ENCODE results near the gene UBFD1.
A peak's percentile ranks its signal among the peaks of the same experiment; 100 is the strongest.
"Not testable (repeated sequence)": the region's sequence is repeated elsewhere in the genome, so short reads cannot be mapped to it uniquely, and the experiment has no call there.

Gene UBFD1

DNA sequence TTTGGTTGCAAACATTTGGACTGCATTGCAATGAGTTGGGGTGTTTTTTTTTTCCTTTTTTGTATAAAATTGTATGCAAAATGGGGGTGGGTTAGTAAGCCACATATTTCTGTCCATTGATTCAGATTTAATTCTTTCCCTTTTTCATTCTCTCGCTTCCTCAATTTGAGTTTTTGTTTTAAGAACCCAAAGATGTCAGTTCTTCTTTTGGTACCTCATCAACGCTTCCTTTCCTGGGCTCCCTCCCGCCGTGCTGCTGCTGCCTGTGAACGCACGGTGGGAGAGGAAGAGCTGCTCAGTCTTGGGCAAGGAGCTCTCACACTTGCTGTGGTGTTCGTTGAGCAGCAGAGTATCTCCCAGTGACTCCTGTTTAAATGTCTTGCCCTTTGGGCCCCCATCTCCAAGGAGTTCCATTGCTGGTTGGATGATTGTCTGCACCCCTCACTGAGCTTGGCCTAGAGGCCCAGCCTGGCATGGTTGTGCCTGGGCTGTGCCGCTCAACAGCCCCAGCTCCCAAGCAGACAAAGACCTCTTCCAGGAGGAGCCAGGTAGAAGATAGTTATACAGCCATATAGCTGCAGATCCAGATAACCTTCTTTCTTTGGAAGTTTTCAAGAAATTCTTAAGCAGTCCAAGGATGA is 13.6 kb downstream of the UBFD1 start:
- DNase-seq: no peak

DNA sequence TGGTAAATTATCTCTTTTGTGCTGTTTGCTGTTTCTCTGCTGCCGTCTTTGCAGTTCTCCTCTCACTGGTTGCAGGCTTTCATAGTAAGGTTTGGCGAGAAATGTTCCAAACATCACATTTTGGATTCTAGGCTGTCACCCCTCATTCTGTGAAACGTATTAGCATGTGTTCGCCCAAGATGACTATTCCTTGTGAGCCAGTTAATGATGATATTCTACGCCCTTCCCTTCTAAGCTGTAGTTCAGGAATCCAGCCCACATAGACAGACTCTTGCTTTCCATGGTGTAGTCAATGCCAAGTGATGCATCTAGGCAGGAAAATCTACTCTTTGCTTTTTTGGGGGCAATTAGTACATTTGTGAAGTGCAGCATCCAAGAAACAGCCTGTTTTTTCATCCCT is 14.4 kb downstream of the UBFD1 start:
- no peak for DNase-seq

DNA sequence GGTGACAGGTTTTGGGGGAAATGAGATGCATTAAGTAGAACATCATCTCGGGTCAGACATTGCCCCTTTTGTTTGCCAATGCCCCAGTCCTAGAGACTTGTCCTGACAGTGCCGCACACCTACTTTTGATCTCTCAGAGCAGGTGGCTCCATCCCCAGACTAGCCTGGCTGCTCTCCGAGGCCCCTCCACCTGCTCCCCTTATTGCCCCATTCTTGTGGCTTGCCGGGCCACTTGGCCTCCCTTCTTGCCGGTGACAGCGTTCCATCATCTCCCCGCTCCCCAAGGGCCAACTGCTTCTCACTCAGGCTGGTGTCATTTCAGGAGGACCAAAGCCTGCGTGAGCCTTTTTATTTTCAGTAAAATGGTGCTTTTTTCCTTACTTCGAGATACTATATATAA is 14.9 kb downstream of the UBFD1 start:
- no peak for DNase-seq

DNA sequence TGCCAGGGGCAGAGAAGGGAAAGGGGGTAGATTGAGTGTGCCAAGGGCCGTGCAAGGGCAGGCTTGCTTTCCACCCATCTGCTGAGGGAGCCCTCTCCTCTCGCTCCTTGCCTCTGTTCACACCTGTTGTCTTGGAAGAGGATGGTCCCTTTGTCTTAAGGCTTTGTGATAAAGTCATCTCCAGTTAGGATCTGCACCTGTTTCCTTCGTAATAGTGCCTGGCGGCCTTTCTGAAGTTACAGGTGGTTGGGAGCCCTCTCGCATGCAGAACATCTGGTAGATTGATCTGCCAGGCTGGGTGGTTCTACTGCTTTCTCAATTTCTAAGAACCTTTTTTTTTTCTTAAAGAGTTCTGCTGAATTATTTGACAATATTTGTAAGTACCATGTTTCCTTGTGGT is 16.3 kb downstream of the UBFD1 start:
- DNase-seq: no peak

DNA sequence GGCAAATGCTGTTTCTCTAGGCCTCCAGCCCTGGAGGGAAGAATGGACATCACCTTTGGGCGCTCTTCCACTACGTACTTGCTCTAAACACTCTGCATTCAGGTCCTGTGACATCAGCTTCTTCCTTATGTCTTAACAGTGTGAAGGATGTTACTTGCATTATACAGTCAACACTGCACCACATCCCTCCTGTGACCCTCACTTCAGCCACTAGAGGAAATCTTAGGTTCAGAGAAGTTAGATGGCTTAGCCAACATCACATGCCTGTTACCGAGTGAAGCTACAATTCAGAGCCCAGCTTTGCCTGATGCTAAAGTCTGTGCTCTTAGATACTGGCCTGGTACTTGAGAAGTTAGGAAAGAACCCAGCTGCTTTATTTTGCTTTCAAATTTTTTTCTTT is 18.3 kb downstream of the UBFD1 start:
- no peak for DNase-seq

DNA sequence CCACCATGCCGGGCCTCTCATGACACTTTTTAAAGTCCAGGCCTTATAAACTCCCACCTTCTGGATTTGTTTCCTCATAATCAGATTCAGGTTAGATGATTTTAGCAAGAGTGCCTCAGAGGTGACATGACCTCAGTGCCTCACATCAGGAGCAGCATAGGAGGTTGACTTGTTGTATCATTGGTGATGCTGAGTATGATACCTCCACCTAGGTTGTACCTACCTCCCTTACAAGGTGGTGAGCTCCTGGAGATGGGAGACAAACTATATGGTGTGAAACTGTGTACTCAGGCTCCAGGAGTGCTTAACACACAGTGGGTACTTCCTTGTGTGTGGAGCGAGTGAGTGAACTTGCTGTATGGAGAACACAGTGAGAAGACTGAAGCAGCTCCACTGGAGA is 20.0 kb downstream of the UBFD1 start:
- DNase-seq: no peak

DNA sequence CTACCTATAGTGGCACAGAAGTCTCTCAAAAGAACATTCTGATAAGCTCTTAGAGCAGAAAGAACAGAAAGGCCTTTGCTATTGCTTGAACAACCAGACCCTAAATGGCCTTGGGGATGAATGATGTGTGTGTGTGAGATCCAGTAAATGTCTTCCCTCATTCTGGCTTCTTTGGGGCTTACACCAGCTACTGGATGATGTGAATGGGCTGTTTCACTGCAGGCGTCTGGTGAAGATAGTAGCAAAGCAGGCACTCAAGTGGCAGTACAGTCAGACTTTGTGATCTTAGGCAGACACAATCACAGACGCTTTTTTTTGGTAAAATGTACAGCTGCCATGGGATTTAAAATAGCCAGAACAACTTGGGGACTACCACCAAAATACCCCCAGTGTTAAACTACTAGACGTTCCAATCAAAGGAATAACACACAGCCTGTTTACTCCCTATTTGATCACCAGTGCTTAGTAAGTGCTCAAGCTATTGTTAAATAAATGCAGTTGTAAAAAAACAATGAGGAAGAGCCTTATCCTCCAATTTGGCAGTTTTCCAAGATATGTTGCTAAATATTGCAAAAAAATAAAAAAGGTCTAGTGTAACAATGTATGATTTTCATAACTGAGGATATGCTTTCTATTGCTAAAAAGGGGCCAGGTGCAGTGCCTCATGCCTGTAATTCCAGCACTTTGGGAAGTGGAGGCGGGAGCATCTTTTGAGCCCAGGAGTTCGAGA is 20.7 kb downstream of the UBFD1 start:
- no peak for DNase-seq

DNA sequence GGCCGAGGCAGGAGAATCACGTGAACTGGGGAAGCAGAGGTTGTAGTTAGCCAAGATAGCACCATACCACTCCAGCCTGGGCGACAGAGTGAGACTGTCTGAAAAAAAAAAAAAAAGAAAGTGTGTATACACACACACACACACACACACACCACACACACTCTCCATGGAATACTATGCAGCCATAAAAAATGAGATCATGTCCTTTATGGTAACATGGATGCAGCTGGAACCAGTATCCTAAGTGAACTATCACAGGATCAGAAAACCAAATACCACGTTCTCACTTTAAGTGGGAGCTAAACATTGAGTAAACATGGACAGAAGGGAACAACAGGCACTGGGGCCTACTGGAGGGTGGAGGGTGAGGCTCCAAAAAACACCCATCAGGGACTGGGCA is 21.8 kb downstream of the UBFD1 start:
- no peak for DNase-seq

DNA sequence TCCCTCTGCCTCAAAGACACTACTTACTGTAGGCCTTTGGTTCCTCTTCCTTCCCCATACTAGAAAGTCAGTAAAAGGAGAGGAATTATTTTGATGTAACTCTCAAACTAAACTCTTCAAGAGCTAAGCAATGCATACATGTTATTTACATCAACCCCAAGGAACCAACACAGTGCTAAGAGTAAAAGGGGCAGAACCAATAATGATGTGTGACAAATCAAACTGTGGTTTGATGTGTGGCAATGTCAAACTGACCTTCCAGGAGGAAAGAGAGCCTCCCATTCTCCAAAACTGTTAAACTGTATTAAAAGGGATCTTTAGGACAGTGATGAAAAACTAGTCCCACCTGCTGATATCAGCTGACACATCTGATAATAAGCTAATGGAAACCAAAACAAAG is 22.9 kb downstream of the UBFD1 start:
- DNase-seq: no peak

DNA sequence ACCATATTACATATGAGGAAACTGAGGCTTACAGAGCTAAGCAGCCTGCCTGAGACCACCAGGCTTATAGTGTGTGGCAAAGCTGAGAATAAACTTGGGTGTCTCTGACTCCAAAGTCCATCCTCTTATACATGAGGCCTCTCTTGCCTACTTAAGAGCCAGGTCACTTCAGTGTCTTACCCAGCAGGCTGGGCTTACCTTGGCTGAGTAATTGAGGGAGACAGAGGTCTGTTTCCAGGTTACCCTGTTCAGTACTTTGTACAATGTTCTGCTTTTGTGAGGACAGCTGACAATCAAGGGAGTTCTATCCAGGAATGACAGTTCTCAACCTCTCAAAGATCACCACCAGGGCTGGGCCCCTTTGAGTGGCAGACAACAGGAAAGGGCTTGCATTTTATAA is 24.2 kb downstream of the UBFD1 start:
- no peak for DNase-seq

DNA sequence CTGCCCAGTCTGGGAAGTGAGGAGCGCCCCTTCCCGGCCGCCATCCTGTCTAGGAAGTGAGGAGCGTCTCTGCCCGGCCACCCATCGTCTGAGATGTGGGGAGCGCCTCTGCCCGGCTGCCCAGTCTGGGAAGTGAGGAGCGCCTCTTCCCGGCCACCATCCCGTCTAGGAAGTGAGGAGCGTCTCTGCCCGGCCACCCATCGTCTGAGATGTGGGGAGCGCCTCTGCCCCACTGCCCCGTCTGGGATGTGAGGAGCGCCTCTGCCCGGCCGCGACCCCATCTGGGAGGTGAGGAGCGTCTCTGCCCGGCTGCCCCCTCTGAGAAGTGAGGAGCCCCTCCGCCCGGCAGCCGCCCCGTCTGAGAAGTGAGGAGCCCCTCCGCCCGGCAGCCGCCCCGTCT is 25.7 kb downstream of the UBFD1 start:
- not testable (repeated sequence) for DNase-seq

DNA sequence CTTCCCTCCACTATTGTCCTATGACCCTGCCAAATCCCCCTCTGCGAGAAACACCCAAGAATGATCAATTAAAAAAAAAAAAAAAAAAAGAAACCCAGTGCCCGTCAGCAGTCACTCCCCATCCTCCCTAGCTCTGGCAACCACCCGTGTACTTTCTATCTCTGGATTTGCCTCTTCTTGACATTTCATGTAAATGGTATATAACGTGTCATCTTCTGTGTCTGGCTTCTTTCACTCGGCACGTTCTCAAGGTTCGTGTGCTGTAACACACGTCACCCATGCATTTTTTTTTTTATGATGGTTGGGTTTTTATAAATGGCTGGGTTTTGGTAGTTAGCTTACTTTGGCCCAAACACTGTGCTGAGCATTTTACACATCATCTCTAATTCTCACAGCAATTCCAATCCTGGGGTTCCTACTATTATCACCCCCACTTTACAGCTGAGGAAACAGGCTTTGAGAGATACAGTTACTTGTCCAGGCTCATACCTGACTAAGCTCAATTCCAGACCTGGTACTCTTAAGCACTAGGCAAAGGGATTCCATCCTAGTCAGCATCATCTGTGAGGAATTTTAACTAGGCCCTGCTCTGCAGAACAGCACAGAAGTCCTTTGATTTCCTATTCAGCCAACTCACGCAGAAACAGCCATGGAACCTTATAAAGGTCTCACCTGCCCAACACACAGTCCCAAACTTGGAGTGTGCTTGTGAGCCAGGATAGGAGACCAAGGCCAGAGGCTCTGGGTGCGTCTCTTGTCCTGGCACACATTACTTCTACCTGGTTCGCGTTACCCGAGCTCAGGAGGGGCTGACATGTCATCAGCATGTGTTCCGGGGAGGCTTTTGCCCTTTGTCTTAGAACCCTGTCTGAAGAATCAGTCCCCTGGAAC is 26.9 kb downstream of the UBFD1 start:
- DNase-seq: no peak

DNA sequence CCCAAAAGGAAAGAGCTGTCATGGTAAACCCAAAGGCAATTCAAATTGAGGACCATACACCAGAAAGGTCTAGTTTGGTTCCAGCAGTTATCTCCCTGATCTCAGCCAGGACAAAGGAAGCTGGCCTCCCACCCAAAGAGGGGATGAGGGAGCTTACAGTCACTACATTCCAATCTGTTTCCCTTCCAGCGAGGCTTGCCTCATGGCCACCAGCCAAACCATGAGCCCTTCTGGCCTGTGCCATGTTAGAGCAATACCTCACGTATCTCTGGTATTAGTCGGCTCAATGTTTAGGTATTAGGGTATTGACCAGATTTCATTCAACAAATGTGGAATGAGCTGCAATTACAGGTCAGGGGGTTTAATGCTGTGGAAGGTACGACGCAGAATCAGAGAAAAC is 30.2 kb downstream of the UBFD1 start:
- no peak for DNase-seq

DNA sequence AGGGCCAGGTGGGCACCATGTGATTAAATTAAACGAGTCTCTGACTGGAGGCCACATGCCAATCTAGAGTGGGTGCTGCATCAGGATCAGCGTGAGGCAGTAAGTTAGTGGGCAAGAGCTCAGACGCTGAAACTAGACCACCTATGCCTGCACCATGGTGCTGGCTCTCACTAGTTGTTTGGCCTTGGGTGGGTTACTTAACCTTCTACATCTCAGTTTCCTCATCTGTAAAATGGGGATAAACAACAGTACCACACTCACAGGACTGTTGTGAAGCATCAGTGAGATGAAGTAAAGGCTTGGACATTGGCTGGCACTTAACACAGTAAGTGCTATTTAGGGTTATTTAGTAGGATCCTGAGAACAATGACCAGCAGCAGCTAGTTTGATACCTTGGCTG is 32.7 kb downstream of the UBFD1 start:
- DNase-seq: no peak

DNA sequence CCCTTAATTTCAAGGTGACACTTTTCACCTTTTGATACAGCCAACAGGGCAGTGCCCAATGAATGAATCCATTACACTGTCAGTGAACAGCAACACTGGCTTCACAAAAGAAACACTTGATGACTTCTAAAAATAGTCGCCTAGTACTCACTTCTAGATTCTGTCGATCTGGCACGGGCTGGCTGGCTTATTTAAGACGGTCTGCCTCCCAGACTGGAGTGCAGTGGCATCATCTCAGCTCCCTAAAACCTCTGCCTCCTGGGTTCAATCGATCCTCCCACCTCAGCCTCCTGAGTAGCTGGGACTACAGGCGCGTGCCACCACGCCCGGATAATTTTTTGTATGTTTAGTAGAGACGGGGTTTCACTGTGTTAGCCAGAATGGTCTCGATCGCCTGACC is 36.7 kb downstream of the UBFD1 start:
- no peak for DNase-seq

DNA sequence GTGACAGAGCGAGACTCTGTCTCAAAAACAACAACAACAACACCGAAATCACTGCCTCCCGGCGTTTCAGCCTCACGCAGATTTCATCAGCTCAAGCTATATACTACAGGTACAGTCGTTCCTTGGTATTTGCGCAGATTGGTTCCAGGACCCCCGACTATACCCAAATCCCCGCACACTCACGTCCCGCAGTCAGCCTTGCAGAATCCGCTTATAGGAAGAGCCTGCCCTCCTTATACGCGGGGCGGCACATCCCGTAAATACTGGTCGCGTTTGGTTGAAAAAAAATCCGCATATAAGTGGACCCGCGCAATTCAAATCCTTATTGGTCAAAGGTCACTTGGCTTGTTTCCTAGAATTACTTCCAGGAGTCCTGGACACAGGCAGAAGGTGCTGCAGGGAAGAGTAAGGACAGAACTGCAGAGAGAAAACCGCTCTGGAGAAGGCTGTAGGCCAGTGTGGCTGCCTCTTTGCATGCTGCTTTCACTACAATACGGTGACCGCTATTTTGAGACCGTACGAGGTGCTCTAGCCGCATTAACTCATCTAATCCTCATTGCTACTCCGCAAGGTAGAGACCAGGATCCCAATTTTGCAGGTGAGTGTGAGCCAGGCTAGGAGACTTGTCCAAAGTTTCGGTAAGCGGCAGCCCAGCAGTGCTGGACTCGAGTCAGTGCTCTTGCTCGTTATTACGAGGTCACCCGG is 37.9 kb downstream of the UBFD1 start:
- DNase-seq: no peak

DNA sequence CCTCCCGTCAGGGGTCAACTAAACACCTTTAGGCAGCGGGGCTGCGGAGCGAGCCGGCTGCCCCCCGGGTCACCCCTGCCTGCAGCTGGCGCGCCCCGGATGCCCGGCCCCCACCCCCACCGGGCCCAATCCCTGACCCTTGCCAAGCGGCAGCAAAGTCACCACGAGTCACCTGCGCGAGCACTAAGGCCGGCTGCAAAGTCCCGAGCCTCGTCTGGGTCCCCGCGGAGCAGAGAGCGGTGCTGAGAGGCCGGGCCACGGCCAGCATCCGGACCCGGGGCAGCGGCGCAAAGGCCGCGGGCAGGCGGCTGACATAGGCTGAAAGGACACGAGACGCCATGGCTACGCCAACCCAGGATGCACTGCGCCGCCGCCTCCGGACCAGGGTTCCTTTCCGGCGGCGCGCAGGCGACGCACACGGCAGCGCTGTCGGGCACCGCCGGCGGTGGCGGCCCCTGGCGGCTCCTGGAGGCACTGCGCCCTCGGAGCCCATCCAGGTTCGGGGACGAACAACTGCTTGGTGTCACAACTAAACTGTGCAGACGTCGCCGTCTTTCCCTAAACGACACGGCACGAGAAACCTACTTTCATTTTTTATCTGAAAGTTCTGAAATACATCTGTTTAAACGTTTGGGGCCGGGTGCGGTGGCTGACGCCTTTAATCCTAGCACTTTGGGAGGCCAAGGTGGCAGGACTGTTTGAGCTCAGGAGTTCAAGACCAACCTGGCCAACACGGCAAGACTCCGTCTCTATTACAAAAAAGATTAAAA is 38.6 kb downstream of the UBFD1 start, which contains the start of gene NDUFAB1:
Gene NDUFAB1, minus strand, starts transcription at position 366 of the 770 bp plus-strand sequence. Its CDS starts 26 bp downstream, at position 340.
- peak; percentile 86 to 92 for DNase-seq

DNA sequence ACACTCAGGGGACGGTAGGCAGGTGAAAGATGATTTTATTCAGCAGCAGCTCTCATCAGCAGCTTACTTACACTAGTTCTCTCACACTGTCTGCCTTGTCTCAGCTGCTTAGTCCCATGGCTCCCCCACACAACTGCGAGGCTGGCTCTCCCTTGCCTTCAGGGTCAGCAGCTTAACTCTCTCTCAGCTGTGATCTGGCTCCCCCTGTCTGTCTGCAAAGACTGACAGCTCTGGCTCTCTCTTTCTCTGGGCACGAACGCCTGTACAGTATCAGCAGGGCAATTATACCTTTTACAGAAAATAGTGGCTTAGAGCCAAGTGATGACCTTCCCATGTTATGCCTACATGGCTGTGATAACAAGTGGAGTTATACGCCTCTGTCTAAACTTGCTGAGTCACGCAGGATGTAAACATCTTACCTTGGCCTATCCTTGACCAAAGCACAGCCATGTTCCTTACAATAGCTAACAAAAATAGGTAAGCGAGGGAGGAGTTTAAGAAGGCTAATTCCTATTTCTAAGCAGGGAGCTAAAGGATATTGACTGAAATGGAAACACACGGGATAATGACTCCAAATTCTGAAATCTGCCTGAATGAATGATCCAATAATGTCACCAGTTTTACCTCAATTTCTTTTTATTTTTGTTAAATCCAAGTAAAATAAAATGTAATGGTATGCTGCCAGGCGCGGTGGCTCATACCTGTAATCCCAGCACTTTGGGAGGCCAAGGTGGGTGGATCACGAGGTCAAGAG is 39.7 kb downstream of the UBFD1 start:
- DNase-seq: peak in 1 of 2 experiments; percentile 13

DNA sequence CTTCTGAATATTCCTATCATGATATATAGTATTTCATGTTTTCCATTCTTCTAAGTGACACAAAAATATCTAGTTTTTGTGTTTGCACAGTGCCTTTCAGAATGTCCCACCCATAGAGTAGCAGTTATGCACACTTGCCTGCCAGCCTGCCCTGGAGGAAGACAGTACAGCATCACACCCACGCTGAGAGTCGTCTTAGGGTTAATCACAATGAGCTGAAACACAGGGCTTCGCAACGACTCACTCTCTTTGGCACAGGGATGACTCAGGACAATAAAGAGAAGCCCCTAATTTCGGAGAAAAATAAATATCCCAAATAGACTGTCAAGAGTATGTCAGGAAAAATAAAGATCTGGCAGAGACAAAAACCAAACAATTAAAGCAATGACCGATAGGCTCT is 50.2 kb downstream of the UBFD1 start:
- DNase-seq: no peak

DNA sequence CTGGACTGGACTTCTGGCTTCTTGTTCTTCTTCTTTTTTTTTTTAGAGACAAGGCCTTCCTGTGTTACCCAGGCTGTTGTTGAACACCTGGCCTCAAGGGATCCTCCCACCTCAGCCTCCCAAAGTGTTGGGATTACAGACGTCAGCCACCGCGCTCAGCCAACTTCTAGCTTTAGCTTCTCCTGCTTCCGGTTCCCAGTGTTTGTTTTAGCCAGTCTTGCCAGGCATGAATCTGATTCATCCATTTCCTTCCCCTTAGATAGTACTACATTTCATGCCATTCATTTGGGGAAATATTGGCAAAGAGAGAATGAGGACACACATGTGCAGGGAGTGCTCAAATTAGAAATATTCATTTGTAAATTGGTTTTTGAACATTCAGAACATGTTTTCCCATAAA is 50.7 kb downstream of the UBFD1 start:
- DNase-seq: no peak

DNA sequence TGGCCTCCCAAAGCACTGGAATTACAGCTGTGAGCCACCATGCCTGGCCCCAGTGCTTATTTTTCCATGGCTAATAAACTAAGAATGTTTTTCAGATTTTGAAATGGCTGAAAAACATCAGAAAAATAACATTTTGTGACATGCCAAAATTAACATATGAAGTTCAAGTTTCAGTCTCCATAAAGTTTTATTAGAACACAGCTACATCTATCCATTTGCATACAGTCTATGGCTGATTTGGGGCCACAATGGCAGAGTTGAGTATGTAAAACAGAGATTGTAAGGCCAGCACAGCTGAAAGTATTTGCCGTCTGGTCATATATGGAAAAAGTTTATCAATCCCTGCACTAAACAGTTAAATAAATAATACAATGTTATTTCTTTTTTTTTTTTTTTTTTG is 52.4 kb downstream of the UBFD1 start:
- no peak for DNase-seq

DNA sequence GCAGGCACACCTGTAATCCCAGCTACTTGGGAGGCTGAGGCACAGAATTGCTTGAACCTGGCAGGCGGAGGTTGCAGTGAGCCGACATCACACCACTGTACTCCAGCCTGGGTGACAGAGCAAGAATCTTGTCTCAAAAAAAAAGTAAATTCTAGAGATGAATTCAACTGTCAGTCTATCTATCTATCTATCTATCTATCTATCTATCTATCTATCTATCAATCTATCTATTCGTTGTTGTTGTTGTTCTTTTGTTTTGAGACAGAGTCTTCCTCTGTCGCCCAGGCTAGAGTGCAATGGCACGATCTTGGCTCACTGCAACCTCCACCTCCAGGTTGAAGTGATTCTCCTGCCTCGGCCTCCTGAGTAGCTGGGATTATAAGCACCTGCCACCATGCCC is 53.4 kb downstream of the UBFD1 start:
- not testable (repeated sequence) for DNase-seq
